Fibroblast of lung (primary cell): ENCODE results near the gene CADPS. TPM values are rescaled to one million over a fixed set of nuclear protein-coding genes. Genes with fewer than 3 reads are reported as not detected.

ENCODE experiments used
- DNase-seq, 2 donors: peaks; one replicate each; pipeline versions ENCODE4 v3.0.0 to v3.0.0-alpha.2; 2010; ENCODE audit warnings: low read depth in 2 of 2
- H2AFZ ChIP-seq: 2 replicates; pipeline ENCODE4 v1.5.1; 2012; ENCODE audit warnings: low read length, control low read depth, inconsistent platforms
- H3K27ac ChIP-seq: 2 replicates; pipeline ENCODE4 v1.5.1; 2011; ENCODE audit warnings: low read length, control low read depth; ENCODE audit not compliant: insufficient read depth
- H3K27me3 ChIP-seq: 2 replicates; pipeline ENCODE4 v1.5.1; 2011; ENCODE audit warnings: mild to moderate bottlenecking, low read length; ENCODE audit not compliant: control insufficient read depth, insufficient read depth
- H3K36me3 ChIP-seq: 2 replicates; pipeline ENCODE4 v1.5.1; 2011; ENCODE audit warnings: low read length; ENCODE audit not compliant: control insufficient read depth, insufficient read depth
- H3K4me1 ChIP-seq: 2 replicates; pipeline ENCODE4 v1.5.1; 2011; ENCODE audit warnings: low read length; ENCODE audit not compliant: control insufficient read depth, insufficient read depth; ENCODE audit errors: extremely low read depth
- H3K4me2 ChIP-seq: 2 replicates; pipeline ENCODE4 v1.5.1; 2011; ENCODE audit warnings: low read length, control low read depth; ENCODE audit not compliant: insufficient read depth; ENCODE audit errors: extremely low read depth
- H3K4me3 ChIP-seq, 4 experiments: fragments of 200-600 bp in 1 of 4; sonication (generic) in 1 of 4; replicated peaks in 1 of 4; 2 replicates each; pipeline ENCODE4 v1.5.1; 2011 to 2016; ENCODE audit warnings: low read length in 4 of 4, low read depth in 3 of 4, mild to moderate bottlenecking in 3 of 4, control low read depth in 2 of 4, inconsistent platforms in 1 of 4, mixed read lengths in 1 of 4; ENCODE audit not compliant: insufficient read depth in 1 of 4; ENCODE audit errors: control extremely low read depth in 1 of 4
- H3K79me2 ChIP-seq: 2 replicates; pipeline ENCODE4 v1.5.1; 2012; ENCODE audit warnings: mild to moderate bottlenecking, low read length, inconsistent platforms; ENCODE audit not compliant: control insufficient read depth, insufficient read depth
- H3K9ac ChIP-seq: 2 replicates; pipeline ENCODE4 v1.5.1; 2011; ENCODE audit warnings: mild to moderate bottlenecking, low read length, control low read depth; ENCODE audit not compliant: insufficient read depth
- H3K9me3 ChIP-seq: 2 replicates; pipeline ENCODE4 v1.5.1; 2012; ENCODE audit warnings: low read depth, low read length; ENCODE audit not compliant: control insufficient read depth, insufficient read depth
- H4K20me1 ChIP-seq: 2 replicates; pipeline ENCODE4 v1.5.1; 2011; ENCODE audit warnings: low read length; ENCODE audit not compliant: control insufficient read depth, insufficient read depth; ENCODE audit errors: extremely low read depth
- CTCF ChIP-seq, 2 donors: IDR thresholded peaks in 1 of 2; conservative IDR thresholded peaks in 1 of 2; 1 replicate in 1 of 2; 2 replicates in 1 of 2; pipeline ENCODE4 v1.5.1; 2011 to 2012; ENCODE audit warnings: low read length in 2 of 2, control low read depth in 1 of 2, inconsistent platforms in 1 of 2, low read depth in 1 of 2, mild to moderate bottlenecking in 1 of 2
- EZH2 ChIP-seq: IDR thresholded peaks from 2 replicates; pipeline ENCODE4 v1.5.1; 2012; ENCODE audit warnings: low read length, control low read depth, mild to moderate bottlenecking; ENCODE audit errors: missing control alignments
- polyA plus RNA-seq, 2 donors: library from polyadenylated mRNA; depleted of rRNA in 1 of 2; stranded (reverse) in 1 of 2; unstranded in 1 of 2; fragments of >200 nt; gene quantifications; 2 replicates each; pipeline ENCODE4 v1.2.1, GENCODE V29; 2011 to 2012; ENCODE audit warnings: missing spikeins in 1 of 2
- total RNA-seq: library from RNA; depleted of rRNA; stranded (reverse); fragments of >200 nt; gene quantifications from 2 replicates; pipeline ENCODE4 v1.2.1, GENCODE V29; 2014

CADPS gene
- total and polyA plus RNA-seq, 2 donors (not counting 1 experiment from before 2014, with no cell fraction given) = 2.3 to 63.1 TPM

- Histone ChIP-seq H3K4me1 (no peaks in the 10 kb centered on the region), H3K9me3 (no peaks in the 10 kb centered on the region), H4K20me1 (no peaks in the 10 kb centered on the region), H2AFZ (no peak overlapping the region), H3K79me2 (no peaks in the 10 kb centered on the region), H3K9ac (no peak overlapping the region), H3K36me3 (no peaks in the 10 kb centered on the region), H3K4me2 (no peak overlapping the region), H3K27me3 (no peaks in the 10 kb centered on the region), H3K4me3 (no peak overlapping the region), H3K27ac (no peak overlapping the region)
- no peak for TF ChIP-seq CTCF (conservative IDR thresholded peaks at IDR 0.05 in 1 of 2, IDR thresholded peaks at IDR 0.05 in 1 of 2; ENCODE audit: low read depth in 1 of 2, low read length in 2 of 2)
- DNase-seq = no peak
Observed at GRCh38 chr3:62699728-62700127, 175.5 kb downstream of the CADPS start.

- no peak for DNase-seq
- Histone ChIP-seq H3K4me1 (no peaks in the 10 kb centered on the region), H2AFZ (no peak overlapping the region), H3K27me3 (no peaks in the 10 kb centered on the region), H3K9ac (no peak overlapping the region), H3K79me2 (no peaks in the 10 kb centered on the region), H4K20me1 (no peaks in the 10 kb centered on the region), H3K36me3 (no peaks in the 10 kb centered on the region), H3K4me3 (no peak overlapping the region), H3K27ac (no peak overlapping the region), H3K9me3 (no peaks in the 10 kb centered on the region), H3K4me2 (no peak overlapping the region)
- no peak for TF ChIP-seq EZH2
- TF ChIP-seq CTCF (conservative IDR thresholded peaks at IDR 0.05 in 1 of 2, IDR thresholded peaks at IDR 0.05 in 1 of 2; ENCODE audit: low read depth in 1 of 2, low read length in 2 of 2) = no peak
Observed at GRCh38 chr3:62696011-62696410, 179.2 kb downstream of the CADPS start.

DNA sequence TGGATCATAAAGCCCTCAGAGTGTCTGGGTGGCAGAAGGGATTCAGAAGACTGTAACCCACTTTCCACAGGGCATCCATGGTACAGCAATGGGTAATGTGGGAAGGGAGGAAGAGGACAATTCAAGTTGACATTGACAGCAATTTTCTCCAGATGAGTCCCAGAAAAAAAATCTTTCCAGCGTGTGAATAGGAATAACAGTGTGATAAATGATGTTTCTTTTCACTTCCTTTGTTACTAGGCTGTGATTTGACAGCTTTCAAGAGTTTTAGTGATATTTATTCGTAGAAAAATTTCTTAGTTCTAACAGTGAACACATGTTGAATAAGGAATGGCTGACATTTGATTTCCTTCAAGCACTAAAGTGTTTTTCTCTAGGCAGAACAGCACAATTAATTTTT is 186.4 kb downstream of the CADPS start:
- Histone ChIP-seq H3K79me2 (no peaks in the 10 kb centered on the region), H3K4me2 (no peak overlapping the region), H3K36me3 (no peaks in the 10 kb centered on the region), H3K9ac (no peak overlapping the region), H3K27me3 (no peaks in the 10 kb centered on the region), H3K4me1 (peaks cover 3% of the 10 kb centered on the region), H2AFZ (no peak overlapping the region), H4K20me1 (no peaks in the 10 kb centered on the region), H3K9me3 (no peaks in the 10 kb centered on the region), H3K4me3 (no peak overlapping the region), H3K27ac (no peak overlapping the region)
- no peak for DNase-seq
- no peak for TF ChIP-seq CTCF (conservative IDR thresholded peaks at IDR 0.05 in 1 of 2, IDR thresholded peaks at IDR 0.05 in 1 of 2; ENCODE audit: low read depth in 1 of 2, low read length in 2 of 2)
- TF ChIP-seq EZH2 = no peak
